ENCODE results near the gene CDKN2B. TPM values are rescaled to one million over a fixed set of nuclear protein-coding genes. Genes with fewer than 3 reads are reported as not detected.

CDKN2B gene
- polyA plus RNA-seq, 2 of the 4 experiments (the other 2 are of a cell fraction): not detected

GRCh38 chr9:21966140-21966851 lies 42.8 kb downstream of the CDKN2B start:
- no peaks in the 10 kb centered on the region for H3K9me3 ChIP-seq
- WGBS (ENCODE audit: missing lambda C conversion rate): no CpG with 5 or more reads among the region's 15 CpGs
- no peak overlapping the region for H3K4me2 ChIP-seq
- ChIA-PET POLR2A (no interaction called here), CTCF (no interaction called here)
- H3K4me3 ChIP-seq: no peak overlapping the region
- H3K27ac ChIP-seq: no peak overlapping the region
- DNase-seq (ENCODE audit: low read depth in 1 of 2, low spot score in 1 of 2) (no peak), ATAC-seq (no peak), FAIRE-seq (no peak)
- H3K4me1 ChIP-seq: no peaks in the 10 kb centered on the region
- no peak for TF ChIP-seq SMC3 (IDR thresholded peaks at IDR 0.05)
- no peak for TF ChIP-seq ZSCAN20 (CRISPR knock-in tag; IDR thresholded peaks at IDR 0.05)
- TF ChIP-seq NFE2L2 (conservative IDR thresholded peaks at IDR 0.05; ENCODE audit: low read length): no peak
- TF ChIP-seq, protein P1, sequence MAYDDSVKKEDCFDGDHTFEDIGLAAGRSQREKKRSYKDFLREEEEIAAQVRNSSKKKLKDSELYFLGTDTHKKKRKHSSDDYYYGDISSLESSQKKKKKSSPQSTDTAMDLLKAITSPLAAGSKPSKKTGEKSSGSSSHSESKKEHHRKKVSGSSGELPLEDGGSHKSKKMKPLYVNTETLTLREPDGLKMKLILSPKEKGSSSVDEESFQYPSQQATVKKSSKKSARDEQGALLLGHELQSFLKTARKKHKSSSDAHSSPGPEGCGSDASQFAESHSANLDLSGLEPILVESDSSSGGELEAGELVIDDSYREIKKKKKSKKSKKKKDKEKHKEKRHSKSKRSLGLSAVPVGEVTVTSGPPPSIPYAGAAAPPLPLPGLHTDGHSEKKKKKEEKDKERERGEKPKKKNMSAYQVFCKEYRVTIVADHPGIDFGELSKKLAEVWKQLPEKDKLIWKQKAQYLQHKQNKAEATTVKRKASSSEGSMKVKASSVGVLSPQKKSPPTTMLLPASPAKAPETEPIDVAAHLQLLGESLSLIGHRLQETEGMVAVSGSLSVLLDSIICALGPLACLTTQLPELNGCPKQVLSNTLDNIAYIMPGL (CRISPR knock-in tag; IDR thresholded peaks at IDR 0.05; ENCODE audit: borderline replicate concordance): no peak
- no peak for TF ChIP-seq SREBF2 (IDR thresholded peaks at IDR 0.05)
- no peak for TF ChIP-seq TFCP2L1 (CRISPR knock-in tag; IDR thresholded peaks at IDR 0.05)
- TF ChIP-seq, protein P2, sequence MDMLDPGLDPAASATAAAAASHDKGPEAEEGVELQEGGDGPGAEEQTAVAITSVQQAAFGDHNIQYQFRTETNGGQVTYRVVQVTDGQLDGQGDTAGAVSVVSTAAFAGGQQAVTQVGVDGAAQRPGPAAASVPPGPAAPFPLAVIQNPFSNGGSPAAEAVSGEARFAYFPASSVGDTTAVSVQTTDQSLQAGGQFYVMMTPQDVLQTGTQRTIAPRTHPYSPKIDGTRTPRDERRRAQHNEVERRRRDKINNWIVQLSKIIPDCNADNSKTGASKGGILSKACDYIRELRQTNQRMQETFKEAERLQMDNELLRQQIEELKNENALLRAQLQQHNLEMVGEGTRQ (IDR thresholded peaks at IDR 0.05): no peak
- TF ChIP-seq ZFP36 (IDR thresholded peaks at IDR 0.05; ENCODE audit: borderline replicate concordance, partially characterized antibody): no peak
- TF ChIP-seq FOSL2 (IDR thresholded peaks at IDR 0.05): no peak
- TF ChIP-seq FOSL2 (CRISPR knock-in tag; IDR thresholded peaks at IDR 0.05): no peak
- no peak for TF ChIP-seq CBX8 (IDR thresholded peaks at IDR 0.05)
- TF ChIP-seq RAD21 (conservative IDR thresholded peaks at IDR 0.05 in 1 of 2, IDR thresholded peaks at IDR 0.05 in 1 of 2): no peak
- no peak for TF ChIP-seq EP300 (IDR thresholded peaks at IDR 0.05)
- TF ChIP-seq HDAC2 (IDR thresholded peaks at IDR 0.05): no peak

DNA sequence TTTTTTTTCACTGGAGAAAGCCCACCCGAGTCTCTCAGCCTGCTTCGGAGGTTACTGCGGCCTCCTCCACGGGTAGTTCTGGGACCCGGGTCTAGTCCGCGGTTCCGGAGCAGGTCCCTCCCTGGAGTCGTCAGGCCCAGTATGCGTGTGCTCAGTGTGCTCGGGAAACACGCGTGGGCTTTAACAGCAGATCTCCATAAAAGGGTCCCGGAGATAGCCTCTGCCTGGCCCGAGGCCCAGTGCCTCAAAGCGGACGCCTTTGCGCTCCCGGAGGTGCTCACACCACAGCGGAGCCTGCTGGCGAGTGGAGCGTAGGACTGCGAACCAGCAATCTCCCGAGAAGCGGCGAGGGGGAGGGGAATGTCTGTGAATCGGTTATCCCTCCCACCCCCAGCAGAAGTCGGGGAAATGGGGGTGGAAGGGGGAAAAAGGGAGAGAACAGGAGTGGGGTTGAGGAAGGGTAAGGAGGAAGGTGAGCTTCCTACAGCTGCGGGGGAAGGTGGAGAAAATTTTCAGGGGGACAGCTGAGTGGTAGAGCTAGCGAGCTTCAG lies 43.6 kb downstream of the CDKN2B start:
- DNase-seq (ENCODE audit: low read depth in 1 of 2, low spot score in 1 of 2): no peak
- no peak for TF ChIP-seq RFX5 (IDR thresholded peaks at IDR 0.05)
- no peak for TF ChIP-seq RARB (CRISPR knock-in tag; IDR thresholded peaks at IDR 0.05)
- TF ChIP-seq MAZ (IDR thresholded peaks at IDR 0.05; ENCODE audit: borderline replicate concordance, low read depth, low read length): no peak
- no peak for TF ChIP-seq ZNF302 (CRISPR knock-in tag; IDR thresholded peaks at IDR 0.05)
- TF ChIP-seq MYC (IDR thresholded peaks at IDR 0.05; ENCODE audit: borderline replicate concordance, low read length): no peak
- TF ChIP-seq REST (IDR thresholded peaks at IDR 0.05): no peak
- TF ChIP-seq E2F6 (IDR thresholded peaks at IDR 0.05; ENCODE audit: borderline replicate concordance, low read depth): no peak
- TF ChIP-seq EHF (CRISPR knock-in tag; IDR thresholded peaks at IDR 0.05): no peak
- TF ChIP-seq CHD2 (IDR thresholded peaks at IDR 0.05; ENCODE audit: low read length, partially characterized antibody): no peak
- TF ChIP-seq ZC3H11A (IDR thresholded peaks at IDR 0.05): no peak
- no peak for TF ChIP-seq HES2 (IDR thresholded peaks at IDR 0.05)
- TF ChIP-seq RCOR1 (IDR thresholded peaks at IDR 0.05; ENCODE audit: low read depth, low read length): no peak
- no peak for TF ChIP-seq RAD21 (conservative IDR thresholded peaks at IDR 0.05 in 1 of 2, IDR thresholded peaks at IDR 0.05 in 1 of 2)
- no peak for TF ChIP-seq ELK1 (IDR thresholded peaks at IDR 0.05; ENCODE audit: low read depth, low read length)
- TF ChIP-seq HOXB5 (CRISPR knock-in tag; IDR thresholded peaks at IDR 0.05): no peak
- no peak for TF ChIP-seq ZSCAN20 (CRISPR knock-in tag; IDR thresholded peaks at IDR 0.05)
- TF ChIP-seq EP300 (IDR thresholded peaks at IDR 0.05): no peak
- FAIRE-seq: no peak
- Histone ChIP-seq H3K4me3 (no peak overlapping the region), H3K9me3 (no peaks in the 10 kb centered on the region), H3K4me2 (no peak overlapping the region), H3K27ac (no peak overlapping the region), H3K4me1 (no peaks in the 10 kb centered on the region)
- no CpG with 5 or more reads among the region's 30 CpGs for WGBS (ENCODE audit: missing lambda C conversion rate)
- CTCF ChIA-PET: no interaction called here
- no peak for ATAC-seq
- POLR2A ChIA-PET: no interaction called here
